Neural progenitor cell (in vitro differentiated cells): ENCODE results near the gene HSD11B2.

Experiments
- CTCF ChIP-seq: fragments of 200-600 bp; sonication (generic); IDR thresholded peaks from 2 replicates; pipeline ENCODE4 v1.5.1; 2017; ENCODE audit warnings: antibody characterized with exemption, mild to moderate bottlenecking
- EZH2 ChIP-seq: fragments of 200-600 bp; sonication (generic); IDR thresholded peaks from 2 replicates; pipeline ENCODE4 v1.6.1; 2017; ENCODE audit warnings: antibody characterized with exemption, mild to moderate bottlenecking, moderate library complexity
- EZH2phosphoT487 ChIP-seq: fragments of 200-600 bp; sonication (generic); IDR thresholded peaks from 2 replicates; pipeline ENCODE4 v1.6.1; 2017; ENCODE audit warnings: antibody characterized with exemption

GRCh38 chr16:67412294-67412693 lies 18.6 kb upstream of the HSD11B2 start:
- TF ChIP-seq CTCF (no peak), EZH2 (no peak), EZH2phosphoT487 (no peak)
